ENCODE measurements around the gene UCN.
A peak's percentile ranks its signal among the peaks of the same experiment; 100 is the strongest.
"Not testable (repeated sequence)": the region's sequence is repeated elsewhere in the genome, so short reads cannot be mapped to it uniquely, and the experiment has no call there.

The UCN gene

DNA sequence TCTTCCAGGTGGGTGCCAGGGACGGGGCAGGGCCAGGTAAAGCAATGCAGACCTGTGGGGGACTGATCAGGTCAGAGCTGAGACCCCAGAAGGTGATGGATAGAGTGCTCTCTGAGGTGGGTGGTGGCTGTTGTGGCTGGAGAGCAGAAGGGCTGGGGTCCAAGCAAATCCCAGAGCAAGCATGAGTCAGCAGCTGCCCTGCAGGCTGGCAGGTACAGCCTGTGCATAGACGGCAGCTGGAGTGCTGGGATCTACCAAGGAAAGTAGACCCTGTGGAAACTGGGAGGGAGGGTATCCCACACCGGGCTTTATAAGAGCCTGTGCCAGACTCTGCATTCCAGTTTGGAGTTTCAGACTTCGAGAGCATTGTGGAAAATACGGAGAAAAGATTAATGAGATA lies 25.4 kb downstream of the UCN start:
- peak overlapping the region; percentile 48 for H3K27ac ChIP-seq (ENCODE audit: low read depth, low read length)
- H3K4me1 ChIP-seq (ENCODE audit: control insufficient read depth, insufficient read depth, low read length): peaks cover 33% of the 10 kb centered on the region
- no peaks in the 10 kb centered on the region for H3K36me3 ChIP-seq (ENCODE audit: control insufficient read depth, insufficient read depth, low read length)
- no peaks in the 10 kb centered on the region for H3K9me3 ChIP-seq (ENCODE audit: control insufficient read depth, insufficient read depth, low read length)
- peak overlapping the region; percentile 22; the same call in 1 of the 2 replicates for H3K9ac ChIP-seq (ENCODE audit: low read depth, low read length)
- peaks cover 9% of the 10 kb centered on the region; the same call in 1 of the 2 replicates for H3K27me3 ChIP-seq (ENCODE audit: control insufficient read depth, insufficient read depth, low read length)
- peak overlapping the region; percentile 49 for H3K4me3 ChIP-seq (ENCODE audit: low read depth, low read length)

DNA sequence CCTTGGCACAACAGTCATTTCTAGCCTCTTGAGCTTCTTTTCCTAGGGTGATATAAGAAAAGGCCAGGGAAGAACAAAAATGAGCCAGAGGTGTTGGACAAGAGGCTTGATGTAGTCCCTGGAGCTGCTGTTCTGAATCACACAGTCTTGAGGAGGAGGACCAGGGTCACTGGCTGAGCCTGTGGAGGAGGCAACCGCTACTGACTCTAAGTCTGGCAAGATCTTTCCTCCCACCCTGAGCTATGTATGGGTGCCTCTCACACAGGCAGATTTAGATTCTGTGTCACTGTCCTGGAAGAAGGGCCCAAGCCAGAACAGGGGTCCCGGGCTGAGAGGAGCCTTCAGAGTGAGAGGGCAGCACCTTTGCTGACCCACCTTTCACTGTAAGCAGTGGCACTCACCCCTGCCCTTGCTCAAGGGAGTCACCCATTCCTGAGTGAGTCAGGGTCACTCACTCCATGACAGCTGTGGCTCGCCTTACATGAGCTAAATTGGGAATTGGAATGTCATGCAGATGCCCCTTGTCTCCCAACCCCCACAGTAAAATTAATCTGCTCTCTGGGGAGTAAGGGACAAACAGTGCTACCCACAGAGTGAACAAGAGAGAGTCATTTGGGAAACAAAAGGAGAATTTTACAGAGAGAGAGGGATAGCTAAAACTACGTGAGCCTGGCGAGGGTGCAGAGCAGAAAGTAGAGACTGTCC lies 26.2 kb downstream of the UCN start, which contains the start of gene TRIM54:
Gene TRIM54 (plus strand): TSS at position 575 of the 705 bp plus-strand sequence. CDS start 303 bp downstream, outside the sequence.
- H3K36me3 ChIP-seq (ENCODE audit: control insufficient read depth, insufficient read depth, low read length): no peaks in the 10 kb centered on the region
- H3K4me3 ChIP-seq (ENCODE audit: low read depth, low read length): peak within 1 kb of the TSS; percentile 49
- peaks cover 32% of the 10 kb centered on the region for H3K4me1 ChIP-seq (ENCODE audit: control insufficient read depth, insufficient read depth, low read length)
- peak within 1 kb of the TSS; percentile 48 for H3K27ac ChIP-seq (ENCODE audit: low read depth, low read length)
- H3K9me3 ChIP-seq (ENCODE audit: control insufficient read depth, insufficient read depth, low read length): no peaks in the 10 kb centered on the region
- peaks cover 9% of the 10 kb centered on the region; the same call in 1 of the 2 replicates for H3K27me3 ChIP-seq (ENCODE audit: control insufficient read depth, insufficient read depth, low read length)
- H3K9ac ChIP-seq (ENCODE audit: low read depth, low read length): peak within 1 kb of the TSS; percentile 22; the same call in 1 of the 2 replicates

DNA sequence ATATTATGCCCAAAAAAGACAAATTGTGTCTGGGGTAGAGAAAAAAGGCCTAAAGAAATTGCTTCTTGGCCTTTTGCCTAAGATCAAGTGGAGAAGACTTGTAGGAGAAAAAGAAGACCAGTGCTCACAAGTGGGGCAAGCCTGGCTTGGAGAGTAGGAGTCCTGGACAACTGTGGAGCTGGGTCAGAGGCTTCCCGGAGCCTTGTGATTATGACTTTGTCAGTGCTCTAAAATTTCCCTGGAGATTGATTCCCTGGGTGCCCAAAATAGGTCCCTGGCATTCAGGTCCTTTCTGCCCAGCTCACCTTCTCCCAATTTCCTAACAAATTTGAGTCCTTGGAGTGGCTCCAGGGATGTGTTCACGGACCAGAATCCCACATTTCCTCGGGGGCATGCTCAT lies 26.8 kb downstream of the UCN start:
- Histone ChIP-seq H3K27me3 (ENCODE audit: control insufficient read depth, insufficient read depth, low read length) (peaks cover 9% of the 10 kb centered on the region; the same call in 1 of the 2 replicates), H3K36me3 (ENCODE audit: control insufficient read depth, insufficient read depth, low read length) (no peaks in the 10 kb centered on the region), H3K4me3 (ENCODE audit: low read depth, low read length) (no peak overlapping the region), H3K4me1 (ENCODE audit: control insufficient read depth, insufficient read depth, low read length) (peaks cover 27% of the 10 kb centered on the region), H3K9ac (ENCODE audit: low read depth, low read length) (no peak overlapping the region), H3K27ac (ENCODE audit: low read depth, low read length) (peak overlapping the region; percentile 16), H3K9me3 (ENCODE audit: control insufficient read depth, insufficient read depth, low read length) (no peaks in the 10 kb centered on the region)

DNA sequence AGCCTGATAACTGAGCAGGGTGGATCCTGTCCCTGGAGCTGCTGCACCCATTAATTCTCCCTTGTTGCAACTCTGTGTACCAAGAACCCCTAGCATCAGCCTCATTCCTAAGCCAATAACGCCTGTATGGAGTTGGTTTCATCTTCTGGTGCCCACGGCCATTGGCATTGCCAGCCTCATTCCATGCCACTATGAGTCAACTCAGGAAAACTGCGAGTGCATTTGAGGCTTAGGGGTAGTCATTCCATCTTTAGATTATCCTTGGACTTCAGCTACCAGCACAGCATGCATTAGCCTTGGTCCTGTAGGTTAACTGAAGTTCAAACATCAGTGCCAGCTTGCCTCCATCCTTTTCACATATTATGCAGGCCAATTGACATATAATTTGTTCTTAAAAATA lies 27.4 kb downstream of the UCN start:
- H3K9me3 ChIP-seq (ENCODE audit: control insufficient read depth, insufficient read depth, low read length): no peaks in the 10 kb centered on the region
- H3K36me3 ChIP-seq (ENCODE audit: control insufficient read depth, insufficient read depth, low read length): no peaks in the 10 kb centered on the region
- no peak overlapping the region for H3K4me3 ChIP-seq (ENCODE audit: low read depth, low read length)
- H3K9ac ChIP-seq (ENCODE audit: low read depth, low read length): no peak overlapping the region
- H3K4me1 ChIP-seq (ENCODE audit: control insufficient read depth, insufficient read depth, low read length): peaks cover 26% of the 10 kb centered on the region
- H3K27me3 ChIP-seq (ENCODE audit: control insufficient read depth, insufficient read depth, low read length): peaks cover 9% of the 10 kb centered on the region; the same call in 1 of the 2 replicates
- no peak overlapping the region for H3K27ac ChIP-seq (ENCODE audit: low read depth, low read length)

DNA sequence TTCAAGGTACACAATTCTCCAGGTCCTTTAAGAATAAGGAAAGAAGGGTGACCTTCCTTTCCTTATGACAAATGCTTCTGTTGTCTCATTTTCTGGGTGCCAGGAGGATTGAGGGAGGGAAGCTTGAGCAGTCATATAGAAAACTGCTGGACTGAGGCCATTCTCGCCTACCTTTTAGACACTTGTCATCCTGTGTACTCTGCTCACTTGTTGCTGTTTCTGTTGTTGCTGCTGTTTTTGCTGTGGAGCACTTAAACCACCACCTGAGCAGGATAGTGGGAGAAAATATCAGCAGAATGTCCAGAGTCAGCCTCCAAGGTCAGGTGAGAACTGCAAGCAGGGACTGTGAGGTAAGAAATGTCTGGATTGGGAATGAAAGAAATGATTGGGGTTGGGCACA lies 30.2 kb downstream of the UCN start:
- Histone ChIP-seq H3K27me3 (ENCODE audit: control insufficient read depth, insufficient read depth, low read length) (peaks cover 9% of the 10 kb centered on the region; the same call in 1 of the 2 replicates), H3K9me3 (ENCODE audit: control insufficient read depth, insufficient read depth, low read length) (no peaks in the 10 kb centered on the region), H3K9ac (ENCODE audit: low read depth, low read length) (no peak overlapping the region), H3K4me1 (ENCODE audit: control insufficient read depth, insufficient read depth, low read length) (peaks cover 20% of the 10 kb centered on the region), H3K27ac (ENCODE audit: low read depth, low read length) (no peak overlapping the region), H3K4me3 (ENCODE audit: low read depth, low read length) (no peak overlapping the region), H3K36me3 (ENCODE audit: control insufficient read depth, insufficient read depth, low read length) (no peaks in the 10 kb centered on the region)

DNA sequence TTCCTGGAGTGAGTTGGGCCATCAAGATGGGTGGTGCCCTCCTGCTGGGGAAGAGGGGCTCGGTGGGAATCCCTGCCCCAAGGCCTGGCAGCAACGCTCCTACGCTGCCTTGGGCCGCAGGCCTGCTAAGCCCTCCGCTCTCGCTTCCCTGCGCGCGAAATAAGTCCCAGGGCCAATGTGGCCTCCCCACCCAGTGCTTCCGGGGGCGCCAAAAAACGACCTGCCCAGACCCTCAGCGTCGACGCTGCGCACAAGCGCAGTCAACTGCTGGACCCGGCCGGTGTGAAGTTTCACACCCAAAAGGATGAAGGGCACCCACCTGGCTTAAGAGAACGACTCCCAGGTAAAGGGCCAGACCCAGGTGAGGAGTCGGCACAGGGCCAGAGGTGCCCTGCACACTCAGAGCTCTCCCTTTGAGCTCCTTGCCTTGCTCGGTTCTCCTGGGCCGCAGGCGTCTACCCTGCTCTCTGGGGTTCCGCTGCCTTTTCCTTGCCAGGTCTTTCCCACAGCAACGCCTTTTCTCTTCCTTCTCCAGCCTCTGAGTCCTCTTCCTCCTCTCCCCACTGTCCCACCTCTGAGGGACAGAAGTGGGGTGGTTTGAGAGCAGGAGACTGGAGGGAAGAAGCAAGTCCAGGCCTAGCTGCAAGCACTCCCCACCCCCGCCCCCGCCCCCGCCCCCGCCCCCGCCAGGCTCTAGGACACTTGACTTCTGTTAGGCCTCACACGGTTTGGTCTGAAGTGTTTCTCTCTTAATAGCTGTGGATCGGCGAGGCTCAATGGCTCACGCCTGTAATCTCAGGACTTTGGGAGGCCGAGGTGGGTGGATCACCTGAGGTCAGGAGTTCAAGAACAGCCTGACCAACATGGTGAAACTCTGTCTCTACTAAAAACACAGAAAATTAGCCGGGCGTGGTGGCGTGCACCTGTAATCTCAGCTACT lies 32.8 kb downstream of the UCN start, which contains the start of gene DNAJC5G:
Gene DNAJC5G (plus strand): TSS at position 223 of the 940 bp plus-strand sequence. CDS start 1,296 bp downstream, outside the sequence.
- no peaks in the 10 kb centered on the region for H3K36me3 ChIP-seq (ENCODE audit: control insufficient read depth, insufficient read depth, low read length)
- H3K9me3 ChIP-seq (ENCODE audit: control insufficient read depth, insufficient read depth, low read length): no peaks in the 10 kb centered on the region
- H3K4me3 ChIP-seq (ENCODE audit: low read depth, low read length): no peak within 1 kb of the TSS
- no peak within 1 kb of the TSS for H3K9ac ChIP-seq (ENCODE audit: low read depth, low read length)
- peaks cover 2% of the 10 kb centered on the region; the same call in 1 of the 2 replicates for H3K4me1 ChIP-seq (ENCODE audit: control insufficient read depth, insufficient read depth, low read length)
- H3K27me3 ChIP-seq (ENCODE audit: control insufficient read depth, insufficient read depth, low read length): no peaks in the 10 kb centered on the region
- H3K27ac ChIP-seq (ENCODE audit: low read depth, low read length): no peak within 1 kb of the TSS

DNA sequence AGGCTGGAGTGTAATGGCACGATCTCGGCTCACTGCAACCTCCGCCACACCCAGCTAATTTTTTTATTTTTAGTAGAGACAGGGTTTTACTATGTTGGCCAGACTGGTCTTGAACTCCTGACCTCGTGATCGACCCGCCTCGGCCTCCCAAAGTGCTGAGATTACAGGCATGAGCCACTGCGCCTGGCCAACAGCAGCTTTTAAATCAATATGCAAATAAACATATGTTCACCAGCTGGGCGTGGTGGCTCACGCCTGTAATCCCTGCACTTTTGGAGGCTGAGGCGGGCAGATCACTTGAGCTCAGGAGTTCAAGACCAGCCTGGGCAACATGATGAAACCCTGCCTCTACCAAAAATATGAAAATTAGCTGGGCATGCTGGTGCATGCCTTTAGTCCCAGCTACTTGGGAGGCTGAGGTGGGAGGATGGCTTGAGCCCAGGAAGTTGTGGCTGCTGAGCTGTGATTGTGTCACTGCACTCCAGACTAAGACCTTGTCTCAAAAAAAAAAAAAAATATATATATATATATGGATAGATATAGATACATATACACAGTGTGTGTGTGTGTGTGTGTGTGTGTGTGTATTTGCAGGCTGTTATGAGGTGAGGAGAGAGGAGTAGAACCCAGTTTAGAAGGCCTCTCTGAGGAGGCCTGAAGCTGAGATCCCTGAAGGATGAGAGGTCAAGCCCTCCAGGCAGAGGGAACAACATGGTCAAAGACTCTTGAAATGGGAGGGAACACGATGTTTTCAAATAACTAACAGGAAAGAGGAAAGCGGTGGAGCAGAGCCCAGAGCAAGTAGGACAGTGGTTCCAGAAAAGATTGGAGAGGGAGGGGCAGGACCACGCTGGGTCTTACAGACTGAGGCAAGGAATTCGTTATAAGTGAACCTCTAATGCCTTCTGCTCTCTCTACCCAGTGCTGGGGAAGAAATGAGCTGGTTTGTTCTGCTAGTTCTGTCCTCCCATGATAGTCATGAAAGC lies 35.4 kb downstream of the UCN start:
- H3K9ac ChIP-seq (ENCODE audit: low read depth, low read length); H3K9me3 ChIP-seq (ENCODE audit: control insufficient read depth, insufficient read depth, low read length); H3K27ac ChIP-seq (ENCODE audit: low read depth, low read length); H3K27me3 ChIP-seq (ENCODE audit: control insufficient read depth, insufficient read depth, low read length); H3K4me1 ChIP-seq (ENCODE audit: control insufficient read depth, insufficient read depth, low read length); H3K36me3 ChIP-seq (ENCODE audit: control insufficient read depth, insufficient read depth, low read length); H3K4me3 ChIP-seq (ENCODE audit: low read depth, low read length): not testable (repeated sequence)

DNA sequence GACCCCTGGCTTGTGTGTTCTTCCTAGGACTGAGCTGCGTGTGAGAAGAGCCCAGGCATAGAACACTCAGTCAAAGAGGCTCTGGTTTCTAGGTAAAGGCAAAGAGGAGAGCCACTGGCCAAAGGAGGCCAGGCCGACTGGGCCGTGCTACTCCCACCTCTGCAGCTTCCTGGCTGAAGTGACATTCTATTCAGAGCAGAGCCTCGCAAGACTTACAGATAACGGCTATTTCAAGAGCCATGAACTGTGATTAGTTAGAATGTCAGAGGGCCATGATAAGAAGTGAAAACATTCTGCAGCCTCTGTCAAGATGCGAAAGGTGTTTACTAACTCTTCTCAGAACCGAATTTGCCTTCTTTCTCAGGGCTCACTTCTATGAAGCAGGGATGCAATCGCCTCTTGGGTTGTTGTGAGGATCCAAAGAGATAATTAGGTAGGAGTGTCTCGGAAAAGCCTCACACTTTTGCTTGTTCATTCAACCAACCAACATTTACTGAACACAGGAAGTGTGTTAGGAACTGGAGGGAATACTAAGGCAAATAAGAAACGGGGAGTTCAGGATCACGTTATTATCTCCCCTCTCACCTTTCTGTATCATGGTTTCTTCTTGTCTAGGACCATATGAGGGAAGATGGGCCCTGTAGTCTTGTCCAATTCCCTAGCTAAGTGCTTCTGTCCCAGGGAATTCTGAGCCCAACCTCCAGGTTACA lies 36.5 kb downstream of the UCN start:
- H3K9me3 ChIP-seq (ENCODE audit: control insufficient read depth, insufficient read depth, low read length): no peaks in the 10 kb centered on the region
- no peak overlapping the region for H3K27ac ChIP-seq (ENCODE audit: low read depth, low read length)
- H3K4me3 ChIP-seq (ENCODE audit: low read depth, low read length): no peak overlapping the region
- no peaks in the 10 kb centered on the region for H3K36me3 ChIP-seq (ENCODE audit: control insufficient read depth, insufficient read depth, low read length)
- peaks cover 4% of the 10 kb centered on the region for H3K27me3 ChIP-seq (ENCODE audit: control insufficient read depth, insufficient read depth, low read length)
- H3K4me1 ChIP-seq (ENCODE audit: control insufficient read depth, insufficient read depth, low read length): no peaks in the 10 kb centered on the region
- no peak overlapping the region for H3K9ac ChIP-seq (ENCODE audit: low read depth, low read length)

DNA sequence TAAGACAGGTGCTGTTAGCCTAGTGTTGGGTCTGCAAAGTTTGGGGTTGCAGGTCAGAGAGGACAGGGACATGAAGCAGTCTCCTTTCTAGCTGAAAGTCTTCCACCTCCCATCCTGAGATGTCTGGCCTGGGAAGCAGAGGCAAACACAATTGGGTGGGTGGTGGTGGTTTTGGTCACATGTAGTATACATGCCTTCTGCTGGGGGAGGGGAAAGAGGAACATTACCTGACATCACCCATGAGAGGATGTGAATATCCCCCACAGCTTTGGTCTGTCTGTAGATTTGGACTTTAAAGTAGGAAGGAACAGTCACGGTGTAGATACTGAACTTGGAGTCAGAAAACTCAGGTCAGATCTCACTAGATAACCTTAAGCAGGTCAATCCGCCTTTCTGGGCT lies 37.6 kb downstream of the UCN start:
- Histone ChIP-seq H3K27ac (ENCODE audit: low read depth, low read length) (no peak overlapping the region), H3K9ac (ENCODE audit: low read depth, low read length) (no peak overlapping the region), H3K4me3 (ENCODE audit: low read depth, low read length) (no peak overlapping the region), H3K4me1 (ENCODE audit: control insufficient read depth, insufficient read depth, low read length) (no peaks in the 10 kb centered on the region), H3K36me3 (ENCODE audit: control insufficient read depth, insufficient read depth, low read length) (no peaks in the 10 kb centered on the region), H3K9me3 (ENCODE audit: control insufficient read depth, insufficient read depth, low read length) (no peaks in the 10 kb centered on the region), H3K27me3 (ENCODE audit: control insufficient read depth, insufficient read depth, low read length) (peaks cover 14% of the 10 kb centered on the region)

DNA sequence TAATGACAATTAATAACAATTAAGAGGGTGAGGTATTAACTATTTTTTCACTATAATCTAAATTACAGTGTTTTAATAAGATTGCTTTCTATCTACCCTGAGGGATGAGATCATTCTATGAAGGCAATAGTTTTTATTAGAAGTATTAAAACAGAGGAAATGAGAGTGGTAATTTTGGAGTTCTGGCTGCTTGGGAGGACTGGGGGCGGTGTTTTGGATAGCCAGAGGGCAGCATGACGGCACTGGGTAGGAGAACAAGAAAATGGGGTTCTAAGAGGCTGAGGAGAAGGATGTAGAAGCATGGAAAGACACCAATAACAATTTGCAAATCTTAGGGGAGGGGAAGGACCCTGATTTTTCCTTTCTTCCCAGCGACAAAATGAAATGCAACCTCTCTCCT lies 38.1 kb downstream of the UCN start:
- Histone ChIP-seq H3K36me3 (ENCODE audit: control insufficient read depth, insufficient read depth, low read length) (no peaks in the 10 kb centered on the region), H3K4me3 (ENCODE audit: low read depth, low read length) (no peak overlapping the region), H3K9me3 (ENCODE audit: control insufficient read depth, insufficient read depth, low read length) (no peaks in the 10 kb centered on the region), H3K27ac (ENCODE audit: low read depth, low read length) (no peak overlapping the region), H3K4me1 (ENCODE audit: control insufficient read depth, insufficient read depth, low read length) (peaks cover 2% of the 10 kb centered on the region; the same call in 1 of the 2 replicates), H3K27me3 (ENCODE audit: control insufficient read depth, insufficient read depth, low read length) (peaks cover 20% of the 10 kb centered on the region), H3K9ac (ENCODE audit: low read depth, low read length) (no peak overlapping the region)
